Ovary (tissue), 9 donors: ENCODE measurements around the gene CNRIP1. TPM values are rescaled to one million over a fixed set of nuclear protein-coding genes. Genes with fewer than 3 reads are reported as not detected.

Experiments
- DNase-seq, 5 donors: peaks; one replicate each; pipeline ENCODE4 v3.0.0-alpha.2; 2019 to 2020
- H3K27ac ChIP-seq, 2 donors: fragments of 200-600 bp; one replicate each; pipeline versions ENCODE4 v1.5.1 to v1.8.0; 2019 to 2022
- H3K27me3 ChIP-seq: fragments of 200-600 bp; one replicate; pipeline ENCODE4 v1.8.0; 2022
- H3K36me3 ChIP-seq: fragments of 200-600 bp; sonication (generic); one replicate; pipeline ENCODE4 v1.5.1; 2019
- H3K4me1 ChIP-seq: one replicate; pipeline ENCODE4 v1.8.1; 2013; ENCODE audit warnings: mild to moderate bottlenecking, moderate library complexity; ENCODE audit not compliant: insufficient read depth
- H3K4me3 ChIP-seq: fragments of 200-600 bp; sonication (generic); one replicate; pipeline ENCODE4 v1.5.1; 2017
- H3K9me3 ChIP-seq, 2 donors: fragments of 200-600 bp in 1 of 2; sonication (generic) in 1 of 2; one replicate each; pipeline versions ENCODE4 v1.5.1 to v1.8.1; 2013 to 2019; ENCODE audit warnings: mild to moderate bottlenecking in 1 of 2, moderate library complexity in 1 of 2
- CTCF ChIP-seq, 3 donors: fragments of 450-650 bp in 2 of 3; fragments of 200-600 bp in 1 of 3; IDR thresholded peaks; one replicate each; pipeline versions ENCODE4 v1.5.1 to v1.8.0; 2016 to 2022; ENCODE audit warnings: antibody characterized with exemption in 3 of 3, mild to moderate bottlenecking in 1 of 3
- EP300 ChIP-seq: sonication (generic); formaldehyde crosslinking; IDR thresholded peaks from one replicate; pipeline ENCODE4 v1.6.1; 2017; ENCODE audit warnings: antibody characterized with exemption
- POLR2A ChIP-seq: fragments of 450-650 bp; IDR thresholded peaks from one replicate; pipeline ENCODE4 v1.6.1; 2017; ENCODE audit warnings: antibody characterized with exemption, mild to moderate bottlenecking, moderate library complexity
- WGBS, 3 donors: extraction: QIAGEN DNeasy Blood & Tissue Kit in 1 of 3; methylation state at CpG; one replicate each; pipeline versions ENCODE4 v1.1.5 to v1.1.7; 2013 to 2017; 5-methylcytosine and 5-hydroxymethylcytosine counted together
- intact Hi-C, 4 donors: fragments of 100-400 bp; cut with DNase I; formaldehyde crosslinking; loops; one replicate each; pipeline versions ENCODE4 v1.11.0 to v1.15.1; 2022 to 2023
- polyA plus RNA-seq, 2 donors: library from polyadenylated mRNA; stranded (reverse); fragments of 200-250 nt in 1 of 2; fragments of 350-450 nt in 1 of 2; fragmentation: Illumina TruSeq in 1 of 2; extraction: RNeasy Lipid Tissue Mini Kit (QIAGEN cat#74804) in 1 of 2; gene quantifications; one replicate each; pipeline ENCODE4 v1.2.3, GENCODE V29; 2013 to 2014
- total RNA-seq, 7 donors: library from RNA; depleted of rRNA in 2 of 7; stranded (reverse); fragments of >200 nt in 2 of 7; fragmentation: NEBNext Ultra II Directional in 3 of 7; extraction: Animal tissue kit (Norgen Biotek cat#: 25700) in 3 of 7; gene quantifications; one replicate each; pipeline versions ENCODE4 v1.1.0 to v1.2.4, GENCODE V29; 2016 to 2023
- donor health status: DM: no; HTN: no; CAD: no; lungs with moderate emphysema.
- donor health status: DM: no; HTN: no; CAD: no.
- donor health status: Bipolar disorder and iron deficiency.
- donor health status: DM: yes; HTN: yes; CAD: no.
- donor health status: DM: no; HTN: no; CAD: no.
- donor health status: DM: yes; HTN: yes; CAD: no.

The CNRIP1 gene
- total and polyA plus RNA-seq, 9 donors, result 29.8 to 95.5 (median 50.2) TPM

- WGBS, 3 donors, result 0 to 3% (median 1%) methylated on average over 22 to 27 of the region's 27 CpGs
- TF ChIP-seq EP300, result no peak
- TF ChIP-seq POLR2A, result no peak
- TF ChIP-seq CTCF (IDR thresholded peaks at IDR 0.05), result no peak
- intact Hi-C loops, result no loop called here
Observed at GRCh38 chr2:68318914-68319397, 793 bp downstream of the CNRIP1 start.

DNA sequence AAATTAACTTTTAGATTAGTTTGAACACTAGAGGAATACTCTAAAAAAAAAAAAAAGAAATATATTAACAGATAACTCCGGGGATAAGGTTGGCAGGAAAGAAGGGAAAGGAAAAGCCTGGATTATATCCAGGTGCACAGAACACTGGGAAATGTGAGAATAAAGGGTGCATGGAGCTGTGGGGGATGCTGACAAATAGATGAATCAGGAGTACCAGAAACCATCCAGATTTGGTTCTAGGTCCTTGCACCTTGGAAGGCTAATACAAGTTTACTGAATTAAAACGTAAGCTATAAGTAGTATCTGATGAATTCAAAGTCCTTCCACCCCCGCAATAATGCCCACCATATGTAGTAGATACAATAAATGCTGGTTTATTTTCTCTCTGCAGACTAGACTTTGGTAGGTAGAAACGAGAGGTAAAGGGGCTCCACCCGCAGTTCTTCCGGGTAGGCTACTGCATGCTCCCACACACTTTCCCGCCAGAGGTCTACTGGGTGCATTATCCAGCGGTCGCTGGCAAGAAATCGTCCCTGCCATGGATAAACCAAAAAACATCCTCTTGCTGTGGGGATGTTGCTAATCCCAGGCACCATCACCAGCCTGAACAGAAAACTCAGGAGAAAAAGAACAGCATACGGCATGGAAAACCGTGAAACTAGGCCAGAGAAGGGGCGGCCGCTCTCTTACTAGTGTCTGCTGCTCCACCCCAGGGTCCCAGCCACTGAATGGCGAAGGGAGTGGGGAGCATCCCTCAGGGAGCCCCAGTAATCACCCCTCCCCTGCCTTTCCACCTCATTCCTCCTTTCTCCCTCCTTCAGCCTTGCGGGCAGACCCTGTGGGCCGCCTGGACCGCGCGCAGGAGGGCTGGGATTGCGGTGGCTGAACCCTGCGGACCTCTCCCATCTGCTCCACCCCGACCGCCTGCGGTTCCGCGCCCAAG, 1.5 kb downstream of the CNRIP1 start:
- DNase-seq, result peak; percentile 27 to 49 (median 39)
- H3K4me1 ChIP-seq, result peaks cover 5% of the 10 kb centered on the region
- TF ChIP-seq POLR2A (no peak), CTCF (IDR thresholded peaks at IDR 0.05) (no peak), EP300 (no peak)
- H3K27me3 ChIP-seq, result no peaks in the 10 kb centered on the region
- peak overlapping the region; percentile 69 to 95 for H3K27ac ChIP-seq
- intact Hi-C loops, result no loop called here
- no peaks in the 10 kb centered on the region for H3K36me3 ChIP-seq
- peak overlapping the region; percentile 64 for H3K4me3 ChIP-seq
- H3K9me3 ChIP-seq, result no peaks in the 10 kb centered on the region
- 4 to 10% (median 5%) methylated on average over 27 of the region's 27 CpGs for WGBS, 3 donors

More at GRCh38 chr2:68318914-68319397, 793 bp downstream of the CNRIP1 start:
- Histone ChIP-seq H3K27me3 (no peaks in the 10 kb centered on the region), H3K27ac (peak overlapping the region; percentile 69 to 95), H3K36me3 (no peaks in the 10 kb centered on the region), H3K4me1 (peaks cover 5% of the 10 kb centered on the region), H3K9me3 (no peaks in the 10 kb centered on the region), H3K4me3 (peak overlapping the region; percentile 64)
- DNase-seq, result peak in 2 of 5 donors; percentile 38 to 39

DNA sequence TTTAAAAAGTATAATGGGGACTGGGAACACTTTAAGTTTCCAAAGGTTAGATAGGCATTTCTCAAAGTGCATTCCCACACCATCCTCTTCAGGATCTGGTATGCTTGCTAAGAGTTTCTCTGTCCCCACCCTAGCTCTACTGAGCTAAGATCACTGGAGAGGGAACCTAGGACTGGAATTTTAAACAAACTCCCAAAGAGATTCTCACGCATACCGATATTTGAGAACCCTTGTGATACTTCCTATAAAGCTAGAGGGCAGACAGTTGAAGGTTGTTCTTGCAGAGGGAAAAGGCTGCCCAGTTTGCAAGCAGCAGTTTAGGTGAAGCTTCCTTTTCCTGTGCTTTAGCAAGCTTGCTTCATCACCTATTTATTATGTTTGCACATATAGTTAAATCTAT, 3.6 kb downstream of the CNRIP1 start:
- Histone ChIP-seq H3K9me3 (no peaks in the 10 kb centered on the region), H3K36me3 (no peaks in the 10 kb centered on the region), H3K4me1 (peaks cover 5% of the 10 kb centered on the region), H3K27me3 (no peaks in the 10 kb centered on the region), H3K4me3 (no peak overlapping the region), H3K27ac (no peak overlapping the region)
- intact Hi-C loops, result no loop called here
- 38 to 55% (median 44%) methylated on average over 2 of the region's 2 CpGs for WGBS, 3 donors
- no peak for DNase-seq
- TF ChIP-seq CTCF (IDR thresholded peaks at IDR 0.05) (no peak), EP300 (no peak), POLR2A (no peak)

- H3K27ac ChIP-seq, result no peak overlapping the region
- H3K27me3 ChIP-seq, result no peaks in the 10 kb centered on the region
- TF ChIP-seq EP300 (no peak), CTCF (IDR thresholded peaks at IDR 0.05) (no peak), POLR2A (no peak)
- no peaks in the 10 kb centered on the region for H3K36me3 ChIP-seq
- H3K9me3 ChIP-seq, result no peaks in the 10 kb centered on the region
- H3K4me3 ChIP-seq, result no peak overlapping the region
- H3K4me1 ChIP-seq, result no peaks in the 10 kb centered on the region
- intact Hi-C loops, result no loop called here
- DNase-seq, result no peak
Observed at GRCh38 chr2:68311033-68311432, 8.7 kb downstream of the CNRIP1 start.
